ENCODE data around the gene EMILIN2.

Gene EMILIN2

GRCh38 chr18:2917259-2918047 lies 70.6 kb downstream of the EMILIN2 start:
- DNase-seq = no peak

GRCh38 chr18:2918761-2919550 lies 72.2 kb downstream of the EMILIN2 start:
- DNase-seq = no peak

GRCh38 chr18:2919600-2919999 lies 72.8 kb downstream of the EMILIN2 start:
- DNase-seq = no peak

GRCh38 chr18:2920027-2920426 lies 73.2 kb downstream of the EMILIN2 start:
- DNase-seq = no peak

DNA sequence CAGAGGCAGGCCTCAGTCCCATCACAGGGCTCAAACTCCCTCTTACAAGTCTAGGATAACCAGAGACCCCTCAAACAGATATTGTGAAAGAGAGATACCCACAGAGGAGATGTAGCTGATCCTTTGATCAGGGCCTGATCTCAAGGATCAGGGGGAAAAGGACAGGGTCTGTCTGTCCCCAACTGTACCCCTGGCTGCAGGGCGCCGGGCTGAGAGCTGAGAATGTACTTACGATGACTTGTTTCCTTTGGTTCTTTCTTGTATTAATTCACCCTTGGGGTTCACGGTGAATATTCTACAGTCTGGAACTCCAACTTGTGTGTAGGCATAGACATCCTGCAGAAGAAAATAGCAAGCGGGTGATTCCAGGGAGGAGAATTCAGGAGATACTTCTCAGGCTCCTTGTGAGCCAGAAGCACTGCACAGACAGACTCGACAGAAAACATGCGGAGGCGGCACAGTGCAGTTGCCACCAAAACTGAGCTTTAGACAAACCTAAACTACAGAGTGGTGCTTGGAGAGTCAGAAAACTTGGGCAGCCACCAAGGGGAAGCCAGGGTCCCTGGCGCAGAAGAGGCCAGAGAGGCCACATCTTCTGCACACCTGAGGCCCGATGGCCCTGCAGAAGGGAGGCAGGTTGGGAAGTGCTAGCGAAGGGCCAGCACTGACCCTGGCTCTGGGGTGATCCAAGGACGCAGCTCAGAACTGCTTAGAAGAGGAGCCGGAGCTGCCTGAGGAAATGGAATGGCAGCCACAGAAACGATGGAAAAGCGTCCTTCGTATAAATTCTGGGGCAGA lies 73.9 kb downstream of the EMILIN2 start:
- no peak for DNase-seq

- no peak for DNase-seq
Observed at GRCh38 chr18:2921778-2922177, 75.0 kb downstream of the EMILIN2 start.

DNA sequence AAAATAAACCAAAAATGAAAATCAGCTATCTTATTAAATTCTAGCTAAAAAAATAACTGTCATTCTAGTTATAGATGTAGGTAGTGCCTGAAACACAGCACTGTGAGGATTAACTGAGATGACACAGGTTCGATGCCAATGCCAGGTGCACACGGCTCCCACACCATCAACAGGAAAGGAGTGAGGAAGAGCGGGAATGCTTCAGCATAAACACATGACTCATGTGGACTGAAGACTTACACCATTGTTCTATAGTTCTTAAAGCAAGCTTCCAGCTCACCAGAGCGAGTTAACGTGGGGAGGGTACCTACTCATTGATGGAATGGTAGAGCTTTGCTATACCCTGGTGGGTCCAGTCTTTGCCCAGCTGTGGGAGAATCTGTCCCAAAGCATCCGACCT lies 76.7 kb downstream of the EMILIN2 start:
- DNase-seq = no peak

GRCh38 chr18:2924920-2925319 lies 78.1 kb downstream of the EMILIN2 start:
- DNase-seq = no peak

DNA sequence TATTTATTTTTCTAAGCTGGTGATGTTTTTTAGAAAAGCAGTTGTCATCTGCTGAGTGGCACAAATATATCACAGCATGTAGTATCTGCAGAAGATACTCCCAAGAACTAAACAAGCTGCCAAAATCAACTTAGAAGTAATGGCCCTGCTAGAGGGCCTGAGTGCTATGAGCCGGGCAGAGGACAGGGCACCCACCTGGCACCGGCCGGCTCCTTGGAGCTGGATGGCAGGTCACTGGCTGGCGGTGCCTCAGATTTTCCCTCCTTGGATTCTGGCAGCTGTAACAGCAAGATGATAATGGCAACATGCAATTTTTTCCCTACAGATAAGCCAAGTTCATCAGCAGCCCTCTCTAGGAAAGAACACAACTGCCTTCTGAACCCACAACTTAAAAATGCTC lies 79.7 kb downstream of the EMILIN2 start:
- no peak for DNase-seq

DNA sequence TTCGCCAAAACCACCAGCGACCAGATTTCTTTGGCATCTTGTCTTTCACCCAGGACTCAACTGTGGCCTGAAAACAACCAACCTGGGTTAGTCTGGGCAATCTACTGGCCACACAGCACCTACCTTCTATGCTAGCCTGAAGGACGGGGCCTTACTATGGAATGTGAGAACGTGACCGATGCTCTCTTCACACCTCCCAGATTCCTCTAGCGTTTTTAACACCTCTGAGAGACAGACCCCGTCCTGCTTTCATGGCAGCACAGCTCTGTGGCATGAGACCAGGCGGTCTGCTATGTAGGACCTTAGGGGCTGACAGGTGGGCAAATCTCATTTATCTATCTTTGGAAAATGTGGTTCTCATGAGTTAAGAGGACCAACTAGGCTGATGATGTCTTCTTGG lies 80.9 kb downstream of the EMILIN2 start:
- DNase-seq = no peak

- DNase-seq = no peak
Observed at GRCh38 chr18:2932247-2933181, 85.7 kb downstream of the EMILIN2 start.

- DNase-seq = no peak
Observed at GRCh38 chr18:2933995-2934394, 87.2 kb downstream of the EMILIN2 start.

DNA sequence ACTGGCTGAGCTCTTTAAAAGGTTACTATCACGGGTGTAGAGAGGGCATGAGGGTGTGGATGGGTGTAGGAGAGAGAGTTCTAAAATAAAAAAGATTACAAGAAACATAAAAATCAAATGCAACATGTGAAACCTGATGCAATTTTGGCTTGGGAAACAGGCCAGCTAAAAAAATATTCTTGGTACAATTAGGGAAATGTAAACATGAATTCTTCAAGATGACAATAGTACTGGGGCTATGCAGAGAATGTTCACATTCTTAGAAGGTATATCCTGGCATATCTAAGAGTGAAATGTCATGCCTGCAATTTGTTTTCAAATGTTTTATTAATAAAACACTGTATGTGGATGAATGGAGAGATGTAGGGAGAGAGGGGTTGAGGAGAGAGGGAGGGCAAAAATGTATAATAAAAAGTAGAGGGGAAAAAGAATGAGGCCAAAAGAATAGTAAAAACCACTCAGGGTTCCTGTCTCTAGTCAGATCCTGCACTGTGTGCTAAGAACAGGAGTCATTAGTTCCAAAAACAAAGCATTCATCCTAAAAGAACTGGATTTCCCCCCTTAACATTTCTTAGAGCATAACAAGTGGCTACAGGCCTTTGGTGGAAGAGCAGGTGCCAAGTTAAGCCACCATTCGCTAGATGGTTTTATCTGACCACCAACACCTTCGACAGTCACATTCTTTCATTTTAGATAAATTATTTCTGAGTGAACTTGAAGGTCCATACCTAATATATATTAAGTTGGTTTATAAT lies 88.8 kb downstream of the EMILIN2 start:
- no peak for DNase-seq

GRCh38 chr18:2939317-2939716 lies 92.5 kb downstream of the EMILIN2 start:
- no peak for DNase-seq

DNA sequence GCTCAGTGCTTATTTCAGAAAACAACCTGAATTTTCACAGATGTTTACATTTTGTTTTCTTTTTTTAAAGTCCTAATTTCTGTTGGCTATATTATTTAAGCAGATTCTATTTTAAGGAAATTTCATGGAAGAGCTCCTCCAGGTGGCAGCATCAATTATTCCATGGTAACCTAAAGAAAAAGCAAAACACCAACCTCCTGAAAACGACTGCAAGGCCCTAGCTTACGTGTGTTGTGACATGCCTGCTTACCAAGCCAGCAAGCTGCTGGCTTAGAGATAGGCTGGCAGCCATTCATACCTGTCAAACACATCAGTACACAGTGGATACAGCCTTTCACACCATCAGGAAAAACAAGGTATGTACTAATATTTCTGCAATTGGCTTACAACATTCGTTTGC lies 101.2 kb downstream of the EMILIN2 start:
- no peak for DNase-seq

- DNase-seq = no peak
Observed at GRCh38 chr18:2952605-2953004, 105.8 kb downstream of the EMILIN2 start.

DNA sequence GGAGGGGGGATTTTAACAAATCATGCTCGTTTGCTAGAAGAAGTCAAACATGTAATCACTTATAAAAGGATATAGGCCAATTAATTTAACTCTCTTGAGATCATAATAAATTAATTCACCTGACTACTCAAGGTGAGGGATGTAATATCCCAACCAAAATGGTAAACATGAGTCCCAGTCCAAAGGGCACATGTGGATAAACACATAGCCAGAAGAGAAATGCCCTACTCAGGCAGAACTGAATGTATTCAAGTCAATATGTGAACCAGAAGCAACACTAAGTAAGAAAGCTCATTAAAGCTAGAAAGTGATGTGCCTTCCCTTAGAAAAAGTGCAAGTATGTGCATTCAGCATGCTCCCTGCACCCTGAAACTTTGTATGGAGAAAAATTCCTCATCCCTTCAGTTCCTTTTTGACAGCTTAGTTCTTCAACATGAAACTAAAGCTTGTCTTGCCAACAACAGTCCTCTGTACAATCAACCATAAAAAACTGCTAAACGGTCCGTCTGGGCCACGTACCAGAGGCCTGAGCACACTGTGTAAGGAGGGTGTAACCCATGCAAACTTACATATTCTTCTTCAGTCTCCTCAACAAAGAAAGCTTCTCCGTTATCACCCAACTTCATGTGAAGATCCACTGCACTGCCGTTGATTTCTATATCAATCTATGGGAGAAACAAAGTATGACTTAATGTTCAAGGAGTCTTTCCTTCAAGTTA lies 107.3 kb downstream of the EMILIN2 start:
- DNase-seq = no peak

DNA sequence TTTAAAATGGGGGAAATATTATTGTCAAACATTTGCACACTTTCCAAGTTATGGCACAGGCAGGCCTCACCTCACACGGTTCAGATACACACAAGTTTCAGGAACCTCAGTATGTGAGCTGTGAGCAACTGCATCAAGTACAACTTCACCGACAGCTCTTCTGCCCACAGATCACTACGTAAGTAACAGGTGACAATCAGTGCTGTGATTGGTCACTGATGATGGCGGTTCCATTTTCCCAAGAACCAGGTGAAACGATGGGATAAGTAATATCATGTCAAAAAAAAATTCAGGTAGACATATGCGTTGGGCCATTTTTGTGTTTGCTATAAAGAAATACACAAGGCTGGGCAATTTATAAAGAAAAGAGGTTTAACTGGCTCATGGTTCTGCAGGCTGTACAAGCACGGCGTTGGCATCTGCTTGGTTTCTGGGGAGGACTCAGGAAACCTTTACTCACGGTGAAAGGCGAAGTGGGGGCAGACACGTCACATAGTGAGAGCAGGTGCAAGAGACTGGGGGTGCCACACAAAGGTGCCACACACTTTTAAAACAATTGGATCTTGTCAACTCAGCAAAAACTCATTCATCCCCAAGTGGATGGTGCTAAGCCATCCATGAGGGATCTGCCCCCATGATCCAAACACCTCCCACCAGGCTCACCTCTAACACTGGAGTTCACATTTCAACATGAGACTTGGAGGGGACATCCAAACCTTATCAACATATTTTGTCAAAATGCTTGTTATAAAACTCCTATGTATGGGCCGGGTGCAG lies 108.3 kb downstream of the EMILIN2 start:
- no peak for DNase-seq

DNA sequence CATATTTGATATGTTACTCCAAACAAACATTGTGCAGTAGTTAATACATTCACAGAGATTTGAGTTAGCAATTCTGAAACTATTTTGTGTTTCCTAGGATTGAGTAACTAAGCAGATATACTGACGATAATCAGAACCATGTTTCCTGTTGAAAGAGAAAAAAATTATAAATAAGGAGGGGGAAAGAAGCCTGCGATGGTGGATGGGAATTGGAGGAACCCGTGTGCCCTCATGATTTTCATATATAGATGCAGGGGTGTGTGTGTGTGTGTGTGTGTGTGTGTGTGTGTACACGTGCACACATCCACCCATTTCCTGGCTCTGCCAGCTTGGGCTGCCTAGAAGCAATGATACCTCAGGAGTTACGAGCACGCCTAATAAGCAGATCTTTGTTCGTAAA lies 109.2 kb downstream of the EMILIN2 start:
- DNase-seq = no peak

- DNase-seq = no peak
Observed at GRCh38 chr18:2958819-2959298, 112.1 kb downstream of the EMILIN2 start.
